ENCODE measurements around the gene HUNK.

Gene HUNK

GRCh38 chr21:31905503-31906451 is 33.0 kb downstream of the HUNK start:
- no peak for TF ChIP-seq SIN3A (IDR thresholded peaks at IDR 0.05; ENCODE audit: borderline replicate concordance, insufficient read depth, low read length)
- no peak for TF ChIP-seq TAF1 (IDR thresholded peaks at IDR 0.05; ENCODE audit: borderline replicate concordance, insufficient read depth, low read length)
- TF ChIP-seq POLR2AphosphoS5 (IDR thresholded peaks at IDR 0.05; ENCODE audit: low read depth, low read length): no peak
- no peak for TF ChIP-seq FOXP2 (optimal IDR thresholded peaks at IDR 0.05; ENCODE audit: borderline replicate concordance, extremely low read depth, extremely low read length, insufficient read depth)
- no peak for TF ChIP-seq REST (IDR thresholded peaks at IDR 0.05; ENCODE audit: insufficient read depth in 1 of 2, low read depth in 2 of 2, low read length in 2 of 2)

- TF ChIP-seq SIN3A (IDR thresholded peaks at IDR 0.05; ENCODE audit: borderline replicate concordance, insufficient read depth, low read length): no peak
- no peak for TF ChIP-seq REST (IDR thresholded peaks at IDR 0.05; ENCODE audit: insufficient read depth in 1 of 2, low read depth in 2 of 2, low read length in 2 of 2)
- TF ChIP-seq POLR2AphosphoS5 (IDR thresholded peaks at IDR 0.05; ENCODE audit: low read depth, low read length): no peak
- no peak for TF ChIP-seq FOXP2 (optimal IDR thresholded peaks at IDR 0.05; ENCODE audit: borderline replicate concordance, extremely low read depth, extremely low read length, insufficient read depth)
- TF ChIP-seq TAF1 (IDR thresholded peaks at IDR 0.05; ENCODE audit: borderline replicate concordance, insufficient read depth, low read length): no peak
Measured at GRCh38 chr21:31908106-31909031, 35.5 kb downstream of the HUNK start.

- TF ChIP-seq FOXP2 (optimal IDR thresholded peaks at IDR 0.05; ENCODE audit: borderline replicate concordance, extremely low read depth, extremely low read length, insufficient read depth) (no peak), POLR2AphosphoS5 (IDR thresholded peaks at IDR 0.05; ENCODE audit: low read depth, low read length) (no peak), SIN3A (IDR thresholded peaks at IDR 0.05; ENCODE audit: borderline replicate concordance, insufficient read depth, low read length) (no peak), TAF1 (IDR thresholded peaks at IDR 0.05; ENCODE audit: borderline replicate concordance, insufficient read depth, low read length) (no peak), REST (IDR thresholded peaks at IDR 0.05; ENCODE audit: insufficient read depth in 1 of 2, low read depth in 2 of 2, low read length in 2 of 2) (no peak)
Measured at GRCh38 chr21:31909153-31910073, 36.6 kb downstream of the HUNK start.

DNA sequence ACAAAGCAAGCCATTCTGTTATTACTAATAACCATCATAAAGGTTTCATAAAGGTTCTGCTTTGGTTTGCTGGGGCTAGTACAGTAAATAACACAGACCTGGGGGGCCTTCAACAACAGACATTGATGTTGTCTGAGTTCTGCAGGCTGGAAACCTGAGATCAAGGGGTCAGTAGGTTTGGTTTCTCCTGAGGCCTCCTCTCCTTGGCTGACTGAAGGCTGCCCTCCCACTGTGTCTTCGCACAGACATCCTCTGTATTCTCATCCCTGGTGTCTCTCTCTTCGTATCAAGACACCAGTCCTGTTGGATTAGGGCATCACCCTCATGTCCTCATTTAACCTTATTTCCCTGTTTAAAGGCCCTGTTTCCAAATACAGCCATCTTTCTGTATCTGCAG is 37.3 kb downstream of the HUNK start:
- no peak for TF ChIP-seq FOXP2 (optimal IDR thresholded peaks at IDR 0.05; ENCODE audit: borderline replicate concordance, extremely low read depth, extremely low read length, insufficient read depth)
- no peak for TF ChIP-seq REST (IDR thresholded peaks at IDR 0.05; ENCODE audit: insufficient read depth in 1 of 2, low read depth in 2 of 2, low read length in 2 of 2)
- TF ChIP-seq SIN3A (IDR thresholded peaks at IDR 0.05; ENCODE audit: borderline replicate concordance, insufficient read depth, low read length): no peak
- no peak for TF ChIP-seq POLR2AphosphoS5 (IDR thresholded peaks at IDR 0.05; ENCODE audit: low read depth, low read length)
- TF ChIP-seq TAF1 (IDR thresholded peaks at IDR 0.05; ENCODE audit: borderline replicate concordance, insufficient read depth, low read length): no peak
